Measurements from ENCODE around the gene GNG13.

GNG13 gene

DNA sequence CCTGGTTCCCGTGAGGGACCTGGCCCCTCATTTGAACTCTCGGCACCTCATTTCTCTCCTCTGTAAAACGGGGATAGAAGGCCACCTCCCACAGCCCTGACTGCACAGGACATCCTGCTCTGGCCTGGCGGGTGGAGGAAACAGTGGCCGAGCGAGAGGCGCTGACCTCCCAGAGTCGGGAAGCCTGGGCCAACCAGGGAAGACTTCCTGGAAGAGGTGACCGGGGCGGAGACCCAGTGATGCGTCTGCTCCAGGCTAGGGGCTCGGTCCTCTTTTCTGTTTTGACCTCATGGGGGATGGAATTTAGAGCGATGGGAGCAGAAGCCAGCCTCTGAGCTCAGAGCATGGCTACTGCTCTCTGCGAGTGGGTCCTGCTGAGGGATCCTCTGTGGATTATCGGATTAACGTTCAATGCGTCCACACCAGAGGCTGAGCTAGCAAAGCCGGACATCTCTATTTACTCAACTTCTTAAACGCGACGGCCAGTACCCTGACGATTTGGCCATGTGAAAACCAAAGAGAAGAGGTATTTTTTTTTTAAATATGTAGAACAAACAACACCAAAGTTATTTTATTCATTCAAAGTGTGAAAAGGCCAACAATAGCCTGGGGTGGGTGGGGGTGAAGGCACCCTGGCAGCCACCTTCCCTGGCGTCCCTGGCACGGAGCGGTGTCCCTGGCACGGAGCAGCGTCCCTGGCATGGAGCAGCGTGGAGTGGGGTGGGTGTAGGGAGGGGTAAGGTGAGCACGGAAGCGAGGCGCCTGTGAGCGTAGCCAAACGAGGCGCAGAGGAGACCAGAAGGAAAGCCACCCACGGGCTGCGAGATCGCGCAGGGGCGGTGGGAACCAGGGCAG, 49.2 kb downstream of the GNG13 start:
- H3K4me3 ChIP-seq (ENCODE audit: low read length), result no peak overlapping the region
- TF ChIP-seq ZNF274 (IDR thresholded peaks at IDR 0.05; ENCODE audit: low read depth, low read length), result no peak

DNA sequence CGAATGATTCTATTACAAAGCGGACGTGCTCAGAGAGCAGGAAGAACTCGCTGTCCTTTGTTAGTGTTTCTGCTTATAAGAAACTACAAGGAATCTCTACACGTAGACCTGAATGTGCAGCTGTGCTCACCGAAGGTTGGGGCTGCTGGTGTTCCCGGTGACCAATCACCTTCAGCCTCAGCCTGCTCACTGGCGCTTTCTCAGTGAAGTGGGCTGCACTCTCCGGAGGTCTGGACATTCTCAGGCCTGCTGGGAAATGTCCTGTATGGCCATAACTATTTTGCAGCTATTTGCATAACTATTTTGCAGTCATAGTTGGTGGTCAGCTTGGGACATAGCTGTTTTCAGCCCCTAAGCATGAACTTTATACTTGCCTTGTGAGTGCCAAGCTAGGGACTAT, 50.0 kb downstream of the GNG13 start:
- TF ChIP-seq ZNF274 (IDR thresholded peaks at IDR 0.05; ENCODE audit: low read depth, low read length), result no peak
- no peak overlapping the region for H3K4me3 ChIP-seq (ENCODE audit: low read length)

DNA sequence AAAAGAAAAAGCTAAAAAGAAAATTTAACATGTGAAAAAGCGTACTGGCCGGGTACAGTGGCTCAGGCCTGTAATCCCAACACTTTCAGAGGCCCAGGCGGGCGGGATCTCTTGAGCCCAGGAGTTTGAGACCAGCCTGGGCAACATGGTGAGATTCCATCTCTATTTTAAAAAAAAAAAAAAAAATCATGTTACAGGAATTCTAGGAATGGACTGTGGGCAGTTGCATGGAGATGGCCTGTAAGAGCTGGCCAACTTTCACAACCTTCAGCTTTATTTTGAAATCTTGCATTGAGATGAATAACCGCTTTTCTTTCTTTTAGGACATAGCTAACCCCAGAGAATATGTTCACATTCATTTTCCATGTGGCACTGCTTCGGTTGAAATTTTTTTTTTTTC, 51.5 kb downstream of the GNG13 start:
- no peak for TF ChIP-seq ZNF274 (IDR thresholded peaks at IDR 0.05; ENCODE audit: low read depth, low read length)
- H3K4me3 ChIP-seq (ENCODE audit: low read length), result no peak overlapping the region

Measured in GM08714 (cell line).